Testis (tissue), 2 donors: ENCODE results near the gene GAB2.

ENCODE experiments used
- CTCF ChIP-seq, 3 experiments: fragments of 450-650 bp in 2 of 3; fragments of 200-600 bp in 1 of 3; sonication (generic) in 1 of 3; IDR thresholded peaks; one replicate each; pipeline ENCODE4 v1.5.1; 2016 to 2019; ENCODE audit warnings: antibody characterized with exemption in 3 of 3, mild to moderate bottlenecking in 2 of 3, moderate library complexity in 1 of 3
- POLR2A ChIP-seq: fragments of 450-650 bp; IDR thresholded peaks from one replicate; pipeline ENCODE4 v1.6.1; 2017; ENCODE audit warnings: antibody characterized with exemption, mild to moderate bottlenecking, moderate library complexity

DNA sequence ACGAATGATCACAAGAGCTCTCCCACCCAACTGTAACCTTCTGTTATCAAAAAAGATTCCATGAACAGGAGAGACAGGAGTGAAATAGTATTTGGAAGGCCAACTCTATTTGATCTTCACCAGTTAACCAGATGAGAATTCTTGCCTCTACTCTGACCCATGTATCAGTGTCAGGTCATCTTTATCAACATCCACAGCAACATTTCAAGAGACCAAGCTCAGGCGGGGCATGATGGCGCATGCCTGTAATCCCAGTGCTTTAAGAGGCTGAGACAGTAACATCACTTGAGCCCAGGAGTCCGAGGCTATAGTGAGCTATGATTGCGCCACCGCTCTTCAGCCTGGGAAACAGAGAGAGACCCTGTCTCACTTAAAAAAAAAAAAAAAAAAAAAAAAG is 62.3 kb downstream of the GAB2 start:
- no peak for TF ChIP-seq CTCF (IDR thresholded peaks at IDR 0.05)
- no peak for TF ChIP-seq POLR2A
